HG02678 (cell line): ENCODE results near the gene UBE2Q1.

ENCODE experiments used
- ATAC-seq: cut with Tn5 transposase; IDR thresholded peaks from one replicate; pipeline ENCODE4 v1.9.1; 2021; ENCODE audit warnings: mild to moderate bottlenecking, moderate library complexity; ENCODE audit not compliant: unreplicated experiment

UBE2Q1 gene

DNA sequence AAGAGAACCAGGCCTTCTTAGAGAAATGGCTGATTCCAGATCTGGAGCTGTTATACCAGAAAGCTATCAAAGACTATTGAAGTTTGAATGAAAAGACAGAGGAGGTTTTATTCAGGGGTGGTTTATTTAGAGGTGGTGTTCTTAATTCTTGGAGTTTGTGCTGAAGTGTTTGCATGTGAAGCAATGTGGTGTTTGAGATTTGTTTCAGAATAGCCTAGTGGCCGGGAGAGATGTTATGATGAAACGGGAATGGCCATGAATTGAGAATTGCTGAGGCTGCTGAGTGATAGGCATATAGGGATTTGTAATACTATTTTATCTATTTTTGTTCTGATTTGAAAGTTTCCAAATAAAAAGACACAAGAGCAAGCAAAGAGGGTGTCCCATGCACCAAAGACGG, 45.7 kb downstream of the UBE2Q1 start:
- no peak for ATAC-seq

DNA sequence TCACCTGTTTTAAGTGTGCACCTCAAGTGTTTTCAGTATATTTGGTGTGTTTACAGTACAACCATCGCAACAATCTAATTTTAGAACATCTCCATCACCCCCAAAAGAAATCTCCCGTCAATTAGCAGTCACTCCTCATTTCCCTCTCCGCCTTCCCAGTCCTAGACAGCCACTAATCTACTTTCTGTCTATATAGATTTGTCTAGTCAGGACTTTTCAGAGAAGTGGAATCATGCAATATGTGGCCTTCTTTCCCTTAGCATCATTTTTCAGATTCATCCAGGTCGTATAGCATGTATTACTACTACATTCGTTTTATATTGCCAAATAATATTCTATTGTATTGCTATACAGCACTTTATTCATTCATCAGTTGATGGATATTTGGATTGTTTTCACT, 54.6 kb downstream of the UBE2Q1 start:
- no peak for ATAC-seq

DNA sequence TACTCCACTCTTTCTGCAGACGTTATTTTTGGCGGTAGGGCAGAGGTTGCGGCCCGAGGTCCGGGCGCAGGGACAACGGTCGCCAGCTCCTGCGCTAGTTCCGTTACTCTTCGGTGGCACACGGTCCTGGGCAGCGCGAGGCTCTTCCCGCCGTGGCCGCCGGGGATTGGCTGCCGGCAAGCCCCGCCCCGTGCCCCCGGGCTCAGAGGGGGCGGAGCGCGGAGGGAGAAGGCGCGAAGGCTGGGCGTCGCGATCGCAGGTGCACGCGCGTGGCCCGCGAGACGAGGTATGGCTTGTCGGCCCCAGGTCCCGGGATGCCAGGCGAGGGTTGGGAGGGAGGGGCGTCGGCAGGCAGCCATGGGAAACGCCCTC, 55.7 kb downstream of the UBE2Q1 start:
- no peak for ATAC-seq

DNA sequence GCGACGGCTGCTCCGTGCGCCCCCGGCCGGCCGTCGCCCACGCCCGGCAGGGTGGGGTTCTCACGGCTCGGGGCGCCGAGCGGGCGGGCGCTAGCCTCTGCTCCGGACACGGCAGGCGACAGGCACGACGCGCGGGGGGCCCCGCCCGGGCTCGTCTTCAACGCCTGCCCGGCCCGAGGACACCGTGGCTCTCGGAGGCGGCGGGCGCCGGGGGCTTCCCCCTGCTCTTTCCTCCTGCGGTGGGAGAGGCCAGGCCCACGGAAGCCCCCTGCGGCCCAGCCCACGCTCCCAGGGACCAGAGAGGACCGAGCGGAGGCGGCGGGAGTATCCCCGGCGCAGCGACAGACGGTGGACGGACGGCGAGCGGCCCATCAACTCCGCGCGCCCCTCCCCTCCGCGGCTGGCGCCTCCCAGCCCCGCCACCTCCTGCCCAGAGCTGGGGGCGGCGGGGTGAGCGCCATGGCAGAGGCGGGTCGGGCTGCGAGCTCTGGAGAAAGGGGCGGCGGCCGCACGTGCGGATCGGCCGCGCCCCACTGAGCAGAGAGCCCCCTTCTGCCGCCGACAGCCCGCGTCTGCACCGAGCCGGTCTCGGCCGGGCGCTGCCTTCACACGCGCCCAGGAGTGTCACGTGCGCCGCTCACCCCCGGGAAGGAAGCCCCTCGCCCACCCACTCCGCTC, 56.3 kb downstream of the UBE2Q1 start, which contains the start of the genes SHE and TDRD10:
Gene SHE, minus strand, starts transcription at position 347 of the 678 bp plus-strand sequence. CDS start 386 bp downstream, outside the sequence.
Gene TDRD10, plus strand, starts transcription at position 154 of the 678 bp plus-strand sequence. CDS start 4,685 bp downstream, outside the sequence.
- ATAC-seq = no peak

DNA sequence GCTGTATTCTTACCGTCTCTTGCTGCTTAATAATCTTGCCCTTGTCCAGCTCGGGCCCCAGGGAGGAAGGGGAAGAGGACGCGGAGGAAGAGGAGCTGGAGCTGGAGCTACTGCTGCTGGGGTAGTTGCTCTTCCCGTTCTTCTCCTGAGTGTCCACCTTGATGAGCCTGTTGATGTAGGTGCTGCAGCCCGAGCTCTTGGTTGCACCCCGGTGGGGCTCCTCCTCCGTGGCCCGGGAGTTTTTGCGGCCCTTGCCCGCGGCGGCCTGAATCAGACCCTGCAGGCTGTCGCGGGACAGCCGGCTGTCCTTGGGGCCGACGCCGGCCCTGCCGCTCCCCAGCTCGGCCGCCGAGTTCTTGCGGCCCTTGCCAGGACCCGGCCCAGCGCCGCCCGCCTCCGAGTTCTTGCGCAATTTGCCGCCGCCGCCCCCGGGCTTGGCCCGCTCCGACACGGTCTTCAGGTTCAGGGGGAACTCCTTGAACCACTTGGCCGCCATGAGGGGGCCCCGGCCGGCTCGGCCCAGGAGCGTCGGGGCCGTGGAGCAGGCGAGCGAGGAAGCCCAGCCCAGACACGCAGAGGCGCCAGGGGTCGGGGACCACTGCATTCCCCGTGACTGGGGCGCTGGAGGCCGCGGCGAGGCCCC, 56.9 kb downstream of the UBE2Q1 start:
- no peak for ATAC-seq

DNA sequence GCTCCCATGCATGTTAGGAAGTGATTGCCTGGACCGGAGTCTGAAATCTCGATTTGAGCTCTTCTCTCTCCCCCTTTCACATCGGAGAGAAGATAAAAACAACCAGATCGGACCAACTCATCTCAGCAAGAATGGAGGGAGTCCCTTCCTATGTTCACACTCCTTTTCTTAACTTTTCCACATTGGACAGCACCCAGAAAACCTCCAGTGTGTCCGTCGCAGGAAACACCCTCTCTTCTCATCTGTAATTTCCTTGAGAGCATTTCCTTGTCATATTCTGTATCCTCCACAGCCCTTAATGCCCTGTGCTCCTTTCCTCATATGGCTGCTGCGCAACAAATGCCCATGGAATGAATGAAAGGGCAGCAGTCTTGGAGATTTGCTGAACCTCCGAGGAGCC, 57.9 kb downstream of the UBE2Q1 start:
- no peak for ATAC-seq

DNA sequence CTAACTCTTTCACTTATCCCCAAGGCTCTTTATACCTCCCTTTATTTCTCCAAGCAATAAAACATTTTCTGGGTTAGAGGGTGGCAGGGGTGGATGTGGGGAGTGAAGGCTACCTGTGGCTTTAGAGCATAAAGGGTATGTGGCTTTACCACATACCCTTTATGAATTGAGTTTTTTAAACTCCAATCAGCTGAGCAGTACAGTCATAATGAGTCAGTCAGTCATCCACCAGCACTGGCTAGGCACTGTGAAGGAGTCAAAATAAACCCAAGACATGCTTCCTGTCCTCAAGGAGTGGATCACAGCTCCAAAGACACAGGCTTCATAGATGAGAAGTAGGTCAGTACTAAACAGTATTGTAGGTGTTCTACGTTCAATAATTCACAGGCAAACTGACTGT, 59.0 kb downstream of the UBE2Q1 start:
- no peak for ATAC-seq
